Natural killer cell treated with Interleukin-12 subunit alpha and Interleukin-12 subunit beta and Interleukin-15 and Interleukin-18, amount 100 ng/mL, for 72 hours (primary cell): ENCODE data around the gene GTSE1. TPM values are rescaled to one million over a fixed set of nuclear protein-coding genes. Genes with fewer than 3 reads are reported as not detected.

ENCODE experiments used
- ATAC-seq, 2 donors: fragments of 150-1000 bp; cut with Tn5 transposase in 1 of 2; sonication (Bioruptor Pico), chemical (Tn5 transposase) in 1 of 2; 2 replicates each; pipeline ENCODE4 v1.10.0; 2021
- DNase-seq: peaks from one replicate; pipeline ENCODE4 v3.0.0; 2022; ENCODE audit warnings: low spot score
- H3K27ac Mint-ChIP-seq, 2 donors: 1 replicate in 1 of 2; 2 replicates in 1 of 2; pipeline ENCODE4 v1.8.0; 2022; ENCODE audit warnings: mixed read lengths in 2 of 2, mild to moderate bottlenecking in 1 of 2, moderate library complexity in 1 of 2
- H3K27me3 Mint-ChIP-seq, 2 donors: 1 replicate in 1 of 2; 2 replicates in 1 of 2; pipeline ENCODE4 v1.8.0; 2022; ENCODE audit warnings: mixed read lengths in 2 of 2
- H3K36me3 Mint-ChIP-seq: one replicate; pipeline ENCODE4 v1.8.0; 2022; ENCODE audit warnings: mixed read lengths
- H3K4me1 Mint-ChIP-seq, 2 donors: 1 replicate in 1 of 2; 2 replicates in 1 of 2; pipeline ENCODE4 v1.8.0; 2022; ENCODE audit warnings: low read depth in 2 of 2, mixed read lengths in 2 of 2, mild to moderate bottlenecking in 1 of 2
- H3K4me3 Mint-ChIP-seq: one replicate; pipeline ENCODE4 v1.8.0; 2022; ENCODE audit warnings: mixed read lengths
- H3K9me3 Mint-ChIP-seq: 2 replicates; pipeline ENCODE4 v1.8.0; 2022; ENCODE audit warnings: mixed read lengths
- total RNA-seq, 2 donors: library from RNA; stranded (reverse); gene quantifications; one replicate each; pipeline ENCODE4 v1.2.3, GENCODE V29; 2022

GTSE1 gene
- total RNA-seq, 2 donors from 2014 or later: 34.6 to 90.2 TPM

DNA sequence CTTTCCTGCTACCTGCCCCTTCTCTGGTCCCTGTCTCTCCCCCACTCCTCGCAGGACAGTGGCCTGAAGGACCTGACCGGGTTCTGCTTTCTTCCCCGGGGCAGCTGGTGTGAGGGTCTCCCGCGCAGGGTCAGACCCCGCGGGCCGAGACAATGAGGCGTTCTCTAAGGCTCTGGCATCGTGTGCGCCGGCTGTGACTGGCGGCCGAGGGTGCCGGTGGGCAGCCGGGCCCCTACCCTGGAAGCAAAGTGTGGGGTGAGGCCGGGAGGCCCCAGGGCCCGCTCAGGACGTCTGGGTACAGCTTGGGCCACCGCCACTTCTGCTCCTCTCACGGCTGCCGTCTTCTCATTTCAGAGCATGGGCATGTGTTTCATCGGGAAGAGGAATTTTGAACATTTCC, 55.1 kb downstream of the GTSE1 start:
- Mint-ChIP-seq H3K27ac (no peak overlapping the region), H3K4me3 (no peak overlapping the region), H3K27me3 (no peaks in the 10 kb centered on the region), H3K36me3 (no peaks in the 10 kb centered on the region), H3K9me3 (no peaks in the 10 kb centered on the region), H3K4me1 (peaks cover 0 to 6% of the 10 kb centered on the region in 2 donors)
- ATAC-seq: no peak
- no peak for DNase-seq

DNA sequence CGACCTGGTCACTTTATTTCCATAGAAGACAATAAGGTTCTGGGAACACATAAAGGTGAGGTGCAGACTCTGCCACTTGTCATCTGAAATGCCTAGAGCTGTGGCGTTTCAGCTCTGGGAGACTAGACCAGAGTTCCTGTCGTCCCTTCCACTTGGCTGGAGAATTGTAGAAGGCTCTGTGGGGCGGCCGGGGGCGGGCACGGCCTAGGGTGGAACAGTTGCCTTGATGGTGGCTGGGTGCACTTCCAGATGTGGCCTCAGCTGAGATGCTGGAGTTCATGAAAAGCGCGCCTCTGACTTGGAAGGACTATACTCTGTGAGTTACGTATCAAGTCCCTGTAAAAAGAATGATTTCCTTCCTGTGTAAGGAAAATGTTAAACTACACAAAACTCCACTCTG, 55.6 kb downstream of the GTSE1 start:
- H3K27ac Mint-ChIP-seq: no peak overlapping the region
- H3K4me3 Mint-ChIP-seq: no peak overlapping the region
- H3K36me3 Mint-ChIP-seq: no peaks in the 10 kb centered on the region
- DNase-seq (no peak), ATAC-seq (no peak)
- no peaks in the 10 kb centered on the region for H3K9me3 Mint-ChIP-seq
- no peaks in the 10 kb centered on the region for H3K27me3 Mint-ChIP-seq
- H3K4me1 Mint-ChIP-seq: peaks cover 0 to 6% of the 10 kb centered on the region in 2 donors

DNA sequence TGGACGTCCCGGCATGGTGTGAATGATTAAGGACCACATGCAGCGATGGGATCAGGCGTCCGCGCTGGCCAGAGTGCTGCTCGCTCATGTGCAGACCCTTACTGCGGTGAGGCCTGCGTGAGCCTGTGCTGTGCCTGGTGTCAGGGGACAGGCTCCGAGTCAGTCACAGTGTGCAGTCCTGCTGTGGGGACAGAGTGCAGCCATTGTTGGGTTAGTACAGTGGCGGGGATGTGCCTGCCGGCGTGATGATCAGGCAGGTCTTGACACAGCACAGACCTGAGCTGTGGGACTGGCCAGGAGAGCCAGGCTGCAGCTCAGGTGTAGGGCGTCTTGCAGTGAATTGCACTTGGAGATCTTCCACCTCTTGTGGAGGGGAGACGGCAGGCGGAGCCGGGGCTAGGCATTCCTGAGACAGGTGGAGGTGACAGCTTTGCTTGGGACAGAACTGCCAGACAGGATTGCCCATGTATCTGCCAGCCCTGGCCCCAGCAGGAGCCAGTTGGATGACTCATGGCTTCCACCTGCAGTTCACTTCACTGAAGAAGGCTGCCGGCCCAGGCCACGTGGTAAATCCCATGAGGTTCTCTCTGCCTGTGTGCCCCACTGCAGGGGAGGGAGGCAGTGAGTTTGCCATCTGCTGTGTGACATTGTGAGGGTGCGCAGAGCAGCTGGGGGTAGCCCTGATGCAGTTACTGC, 56.2 kb downstream of the GTSE1 start:
- ATAC-seq: no peak
- Mint-ChIP-seq H3K27me3 (no peaks in the 10 kb centered on the region), H3K36me3 (no peaks in the 10 kb centered on the region), H3K4me3 (no peak overlapping the region), H3K9me3 (no peaks in the 10 kb centered on the region), H3K4me1 (peaks cover 0 to 6% of the 10 kb centered on the region in 2 donors), H3K27ac (no peak overlapping the region)
- no peak for DNase-seq

DNA sequence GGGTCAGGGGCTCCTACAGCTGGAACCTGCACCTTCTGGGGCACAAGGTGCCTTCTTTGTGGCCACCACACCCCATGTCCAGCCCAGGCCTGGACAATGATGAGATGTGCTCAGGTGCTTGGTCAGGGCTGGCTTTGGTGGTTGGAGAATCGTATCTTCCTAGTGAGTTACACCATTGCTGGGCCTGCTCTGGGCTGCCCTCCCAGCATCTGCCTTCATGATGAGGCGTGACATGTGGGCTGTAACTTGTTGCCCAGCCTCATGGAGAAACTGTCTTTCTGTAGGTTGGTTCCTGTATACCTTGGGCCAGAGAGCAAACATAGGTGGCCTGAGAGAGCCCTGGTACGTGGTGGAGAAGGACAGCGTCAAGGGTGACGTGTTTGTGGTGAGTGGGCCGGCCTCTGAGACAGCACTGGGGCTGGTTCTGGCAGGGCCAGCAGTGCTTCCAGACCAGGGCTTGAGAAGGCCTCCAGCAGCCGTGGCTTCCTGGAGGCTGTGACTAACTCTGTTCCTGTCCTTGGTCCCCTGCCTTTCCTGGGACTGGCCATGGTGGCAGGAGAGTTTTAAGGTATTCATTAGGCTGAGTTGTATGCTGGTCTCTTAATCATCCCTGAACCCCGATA, 56.9 kb downstream of the GTSE1 start:
- Mint-ChIP-seq H3K27ac (no peak overlapping the region), H3K9me3 (no peaks in the 10 kb centered on the region), H3K36me3 (no peaks in the 10 kb centered on the region), H3K4me3 (no peak overlapping the region), H3K27me3 (no peaks in the 10 kb centered on the region), H3K4me1 (peaks cover 0 to 6% of the 10 kb centered on the region in 2 donors)
- ATAC-seq (no peak), DNase-seq (no peak)

DNA sequence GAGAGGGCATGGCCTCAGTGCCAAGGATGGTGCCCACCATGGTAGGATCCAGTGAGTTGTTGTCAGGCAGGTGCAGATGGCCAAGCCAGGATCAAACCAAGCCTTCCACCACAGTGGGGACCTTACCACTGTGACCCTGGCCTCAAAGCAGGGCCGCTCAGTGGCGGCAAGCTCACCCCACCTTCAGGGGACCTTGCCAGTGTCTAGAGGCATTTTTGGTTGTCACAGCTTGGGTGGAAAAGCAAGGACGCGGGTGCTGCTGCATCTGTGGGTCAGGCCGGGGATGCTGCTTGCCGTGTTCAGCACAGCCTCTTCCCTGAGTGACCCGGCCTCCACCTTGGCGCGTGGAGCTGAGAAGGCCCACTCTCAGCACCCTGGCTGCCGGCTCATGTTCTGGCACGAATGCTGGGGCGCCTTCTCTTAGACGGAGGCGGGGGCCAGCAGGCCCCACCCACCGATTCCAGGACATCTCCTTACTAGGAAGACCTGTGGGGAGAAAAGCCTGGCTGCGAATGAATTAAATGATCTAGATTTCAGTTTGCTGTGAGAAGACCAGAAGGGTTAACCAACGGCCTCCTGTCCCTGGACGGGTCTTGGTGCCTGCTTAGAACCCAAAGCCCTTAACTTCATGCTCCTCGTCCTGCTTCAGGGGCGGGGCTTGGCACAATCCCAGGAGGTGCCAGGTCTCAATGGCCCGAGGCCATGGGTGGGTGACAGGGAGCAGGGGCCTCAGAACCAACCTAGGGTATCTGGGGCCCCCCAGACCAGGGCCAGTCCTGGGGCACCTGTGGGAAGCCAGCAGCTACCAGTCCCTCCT, 57.7 kb downstream of the GTSE1 start:
- Mint-ChIP-seq H3K27ac (no peak overlapping the region), H3K36me3 (no peaks in the 10 kb centered on the region), H3K4me3 (no peak overlapping the region), H3K4me1 (peaks cover 0 to 4% of the 10 kb centered on the region in 2 donors), H3K27me3 (no peaks in the 10 kb centered on the region), H3K9me3 (no peaks in the 10 kb centered on the region)
- DNase-seq (no peak), ATAC-seq (no peak)

DNA sequence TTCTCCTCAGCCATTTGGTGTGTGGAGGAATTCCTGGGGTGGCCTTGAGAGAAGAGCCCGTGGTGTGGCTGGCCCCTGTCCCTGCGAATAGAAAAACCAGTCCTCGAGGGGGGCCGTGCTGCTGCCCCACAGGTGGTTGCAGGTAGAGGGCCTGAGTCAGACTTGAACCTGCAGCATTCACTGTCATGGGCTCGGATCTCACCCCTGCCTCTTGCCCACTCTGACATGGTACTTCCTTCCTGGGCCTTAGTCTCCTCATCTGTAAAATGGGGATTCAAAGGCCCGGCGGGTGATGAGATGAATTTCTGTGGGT, 58.3 kb downstream of the GTSE1 start:
- Mint-ChIP-seq H3K36me3 (no peaks in the 10 kb centered on the region), H3K9me3 (no peaks in the 10 kb centered on the region)

DNA sequence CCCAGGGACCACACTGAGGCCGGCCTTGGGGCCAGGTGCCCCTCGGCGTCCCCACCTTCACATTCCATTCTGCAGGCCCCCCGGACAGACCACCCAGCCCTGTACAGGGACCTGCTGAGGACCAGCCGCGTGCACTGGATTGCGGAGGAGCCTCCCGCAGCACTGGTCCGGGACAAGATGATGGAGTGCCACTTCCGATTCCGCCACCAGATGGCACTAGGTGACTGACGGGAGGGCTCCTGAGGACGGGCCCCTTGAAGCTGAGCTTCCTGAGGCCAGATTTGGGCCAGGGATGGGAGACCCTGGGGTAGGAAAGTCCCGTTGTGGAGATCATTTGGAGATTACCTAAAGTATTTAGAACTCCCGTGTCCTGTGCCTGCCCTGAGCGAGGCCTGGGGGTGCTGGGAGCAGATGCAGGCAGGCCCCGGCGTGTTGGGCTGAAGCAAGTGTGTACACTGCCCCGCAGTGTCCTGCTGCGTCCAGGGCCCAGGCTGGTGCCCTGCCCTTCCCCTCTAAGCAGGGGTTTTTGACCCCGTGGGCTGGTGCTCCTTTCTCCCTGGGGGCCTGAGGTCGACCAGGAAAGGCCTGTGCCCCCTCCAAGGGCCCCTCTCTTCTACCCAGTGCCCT, 58.8 kb downstream of the GTSE1 start:
- ATAC-seq (no peak), DNase-seq (peak; percentile 74)
- H3K4me1 Mint-ChIP-seq: peaks cover 0 to 2% of the 10 kb centered on the region in 2 donors
- H3K9me3 Mint-ChIP-seq: no peaks in the 10 kb centered on the region
- no peaks in the 10 kb centered on the region for H3K36me3 Mint-ChIP-seq
- H3K27me3 Mint-ChIP-seq: no peaks in the 10 kb centered on the region
- H3K27ac Mint-ChIP-seq: no peak overlapping the region
- no peak overlapping the region for H3K4me3 Mint-ChIP-seq

More for the DNA sequence above, 58.3 kb downstream of the GTSE1 start:
- H3K4me1 Mint-ChIP-seq: peaks cover 0 to 2% of the 10 kb centered on the region in 2 donors
- H3K27ac Mint-ChIP-seq: no peak overlapping the region
- H3K4me3 Mint-ChIP-seq: no peak overlapping the region
- ATAC-seq (no peak), DNase-seq (no peak)
- no peaks in the 10 kb centered on the region for H3K27me3 Mint-ChIP-seq

DNA sequence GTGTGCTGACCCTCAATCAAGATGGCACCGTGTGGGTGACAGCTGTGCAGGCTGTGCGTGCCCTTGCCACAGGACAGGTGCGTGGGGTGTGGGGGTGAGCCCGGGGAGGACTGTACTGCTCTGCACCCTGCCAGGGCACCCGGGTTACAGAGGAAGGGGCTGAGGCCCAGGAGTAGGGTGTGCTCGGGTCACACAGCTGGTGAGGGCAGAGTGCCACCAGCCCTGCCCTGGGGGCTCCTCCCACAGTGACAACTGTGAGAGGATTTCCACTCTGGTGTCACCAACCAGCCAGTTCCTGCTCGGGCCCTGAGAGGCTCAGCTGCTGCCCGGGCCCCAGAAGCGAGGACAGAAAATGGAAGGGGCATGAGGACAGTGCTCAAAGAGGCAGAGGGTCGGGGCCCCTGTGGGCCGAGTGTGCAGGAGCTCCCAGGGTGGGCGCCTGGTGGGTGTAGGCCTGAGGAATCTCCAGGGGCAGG, 59.4 kb downstream of the GTSE1 start:
- DNase-seq (no peak), ATAC-seq (no peak)
- H3K4me3 Mint-ChIP-seq: no peak overlapping the region
- no peaks in the 10 kb centered on the region for H3K27me3 Mint-ChIP-seq
- no peaks in the 10 kb centered on the region for H3K9me3 Mint-ChIP-seq
- H3K27ac Mint-ChIP-seq: no peak overlapping the region
- H3K36me3 Mint-ChIP-seq: no peaks in the 10 kb centered on the region
- peaks cover 0 to 2% of the 10 kb centered on the region in 2 donors for H3K4me1 Mint-ChIP-seq

DNA sequence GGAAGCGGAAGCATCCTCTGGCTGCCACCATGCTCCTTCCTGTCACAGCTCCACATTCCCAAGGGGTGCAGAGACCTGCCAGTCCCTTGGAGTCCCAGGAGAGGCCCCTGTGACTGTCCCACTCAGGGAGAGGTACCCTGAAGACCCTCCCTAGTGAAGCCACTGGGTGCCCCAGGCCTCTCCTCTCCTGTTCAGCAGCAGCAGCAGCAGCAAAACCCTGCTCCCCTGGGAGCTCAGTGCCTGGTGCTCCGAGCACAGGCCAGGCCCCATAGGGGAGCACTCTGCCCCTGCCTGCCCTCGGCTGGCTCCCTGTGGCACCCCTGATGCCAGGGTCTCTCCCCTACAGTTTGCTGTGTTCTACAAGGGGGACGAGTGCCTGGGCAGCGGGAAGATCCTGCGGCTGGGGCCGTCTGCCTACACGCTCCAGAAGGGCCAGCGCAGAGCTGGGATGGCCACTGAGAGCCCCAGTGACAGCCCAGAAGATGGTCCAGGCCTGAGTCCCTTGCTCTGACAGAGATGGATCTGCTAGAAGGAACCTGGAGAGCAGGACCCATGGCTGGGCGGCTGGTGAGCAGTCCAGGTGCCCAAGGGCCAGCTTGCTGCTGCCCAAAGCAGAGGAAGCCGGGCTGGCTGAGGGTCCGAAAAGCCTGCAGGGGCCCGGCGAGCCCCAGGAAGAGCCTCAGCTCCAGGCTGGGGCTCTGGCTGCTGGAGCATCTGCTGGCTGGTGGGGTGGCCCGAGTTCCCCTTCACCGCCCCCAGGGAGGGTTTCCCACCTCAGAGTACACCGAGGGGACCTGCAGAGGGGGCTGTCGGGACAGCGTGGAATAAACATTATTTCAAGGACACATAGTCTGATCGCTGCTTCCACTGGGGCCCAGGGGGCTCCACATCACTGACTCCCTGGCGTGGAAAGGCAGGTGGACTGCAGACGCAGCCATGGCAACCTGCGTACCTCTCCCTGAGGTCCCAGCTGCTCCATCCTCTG, 60.1 kb downstream of the GTSE1 start:
- Mint-ChIP-seq H3K27ac (no peak overlapping the region), H3K4me3 (no peak overlapping the region), H3K27me3 (no peaks in the 10 kb centered on the region), H3K9me3 (no peaks in the 10 kb centered on the region), H3K4me1 (peaks cover 0 to 2% of the 10 kb centered on the region in 2 donors), H3K36me3 (no peaks in the 10 kb centered on the region)
- no peak for DNase-seq
- ATAC-seq: no peak

DNA sequence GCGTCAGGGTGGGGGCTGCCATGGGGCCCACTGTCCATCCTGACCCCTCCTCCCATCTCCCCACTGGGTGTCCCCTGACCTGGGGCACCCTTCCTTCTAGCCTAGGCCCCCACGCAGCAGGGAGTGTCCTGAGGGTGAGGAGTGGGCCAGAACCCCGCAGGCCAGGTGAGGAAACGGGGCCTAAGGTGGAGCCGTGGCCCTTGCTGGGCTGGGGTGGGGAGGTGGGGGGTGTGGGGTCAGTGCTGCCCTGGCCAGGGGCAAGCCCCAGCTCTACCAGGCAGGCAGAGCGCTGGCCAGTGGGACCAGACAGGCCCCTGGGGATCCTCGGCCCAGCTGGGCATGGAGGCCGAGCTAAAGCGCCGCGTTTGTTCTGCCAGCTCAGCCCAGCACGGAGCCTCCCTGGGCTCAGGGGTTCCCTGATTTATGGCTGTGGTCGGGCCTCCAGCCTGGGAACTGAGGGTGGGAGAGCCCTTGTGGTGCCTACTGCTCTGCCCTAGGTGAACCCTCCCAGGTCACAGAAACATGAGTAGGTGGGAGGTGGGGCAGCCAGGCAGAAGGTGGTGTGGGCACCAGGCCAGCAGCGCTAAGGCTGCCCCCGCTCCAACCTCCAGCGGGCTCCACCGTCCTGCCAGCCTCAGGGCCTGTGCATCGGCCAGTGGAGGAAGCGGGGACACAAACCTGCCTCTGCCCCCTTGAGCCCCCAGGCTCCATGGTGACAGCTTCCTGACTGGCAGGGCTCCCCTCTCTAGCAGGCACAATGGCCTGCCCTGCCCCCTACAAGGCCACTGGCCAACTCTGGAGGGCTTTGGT, 61.2 kb downstream of the GTSE1 start:
- ATAC-seq (no peak), DNase-seq (no peak)
- no peak overlapping the region for H3K4me3 Mint-ChIP-seq
- H3K27me3 Mint-ChIP-seq: no peaks in the 10 kb centered on the region
- peaks cover 0 to 6% of the 10 kb centered on the region in 2 donors for H3K4me1 Mint-ChIP-seq
- no peak overlapping the region for H3K27ac Mint-ChIP-seq
- no peaks in the 10 kb centered on the region for H3K36me3 Mint-ChIP-seq
- no peaks in the 10 kb centered on the region for H3K9me3 Mint-ChIP-seq

DNA sequence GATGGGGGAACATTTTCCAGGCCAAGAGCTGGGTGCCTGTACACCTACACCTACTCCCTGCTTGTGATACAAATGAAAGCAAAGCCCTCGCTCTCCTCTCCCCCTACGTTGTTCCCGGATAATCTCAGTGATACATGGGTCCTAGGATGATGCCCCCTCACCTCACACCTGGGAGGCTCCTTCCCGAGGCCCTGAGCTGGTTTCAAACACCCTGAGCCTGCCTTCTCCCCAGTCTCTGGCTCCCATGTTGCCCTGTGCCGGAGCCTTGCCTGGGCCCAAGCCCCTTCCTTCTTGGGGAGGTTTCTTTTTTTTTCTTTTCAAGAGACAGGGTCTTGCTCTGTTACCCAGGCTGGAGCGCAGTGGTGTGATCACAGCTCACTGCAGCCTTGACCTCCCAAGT, 62.1 kb downstream of the GTSE1 start:
- H3K4me1 Mint-ChIP-seq: peaks cover 0 to 6% of the 10 kb centered on the region in 2 donors
- H3K36me3 Mint-ChIP-seq: no peaks in the 10 kb centered on the region
- H3K27me3 Mint-ChIP-seq: peaks cover 0 to 2% of the 10 kb centered on the region in 2 donors
- no peak overlapping the region for H3K4me3 Mint-ChIP-seq
- H3K9me3 Mint-ChIP-seq: no peaks in the 10 kb centered on the region
- no peak for DNase-seq
- no peak overlapping the region for H3K27ac Mint-ChIP-seq
- ATAC-seq: no peak

DNA sequence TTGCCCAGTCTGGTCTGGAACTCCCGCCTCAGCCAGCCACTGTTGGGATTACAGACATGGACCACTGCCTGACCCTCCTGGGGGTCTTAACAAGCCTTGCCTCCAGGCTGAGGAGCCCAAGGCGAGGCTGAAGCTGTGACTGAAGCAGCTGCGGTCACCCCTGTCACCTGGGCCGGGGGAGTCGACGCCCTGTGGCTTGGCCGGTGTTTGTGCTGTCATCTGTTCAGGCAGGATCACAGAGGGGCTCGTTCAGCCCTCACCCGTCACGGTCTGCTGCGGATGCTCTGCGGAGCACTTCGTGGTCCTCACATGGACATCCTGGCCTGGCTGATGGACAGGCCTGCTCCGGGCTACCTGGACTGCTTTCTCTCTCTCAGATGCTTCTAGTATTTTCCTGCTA, 62.7 kb downstream of the GTSE1 start:
- no peaks in the 10 kb centered on the region for H3K9me3 Mint-ChIP-seq
- no peak for DNase-seq
- no peaks in the 10 kb centered on the region for H3K36me3 Mint-ChIP-seq
- H3K27ac Mint-ChIP-seq: no peak overlapping the region
- H3K27me3 Mint-ChIP-seq: peaks cover 0 to 2% of the 10 kb centered on the region in 2 donors
- peaks cover 0 to 6% of the 10 kb centered on the region in 2 donors for H3K4me1 Mint-ChIP-seq
- H3K4me3 Mint-ChIP-seq: no peak overlapping the region
- ATAC-seq: no peak
